Peyer's patch (tissue), 4 donors: ENCODE measurements around the gene DERL2.

Experiments
- POLR2A ChIP-seq, 2 donors: fragments of 450-650 bp; IDR thresholded peaks; one replicate each; pipeline ENCODE4 v1.5.1; 2017; ENCODE audit warnings: antibody characterized with exemption in 2 of 2, mild to moderate bottlenecking in 2 of 2, moderate library complexity in 2 of 2
- TF ChIP-seq, protein P1 (sequence below), 6 experiments: fragments of 450-650 bp in 4 of 6; fragments of 200-600 bp in 2 of 6; sonication (generic) in 1 of 6; IDR thresholded peaks; one replicate each; pipeline ENCODE4 v1.5.1; 2017 to 2019; ENCODE audit warnings: antibody characterized with exemption in 6 of 6, mild to moderate bottlenecking in 3 of 6, moderate library complexity in 1 of 6

GRCh38 chr17:5501685-5502084 lies 15.7 kb upstream of the DERL2 start:
- TF ChIP-seq, protein P1, sequence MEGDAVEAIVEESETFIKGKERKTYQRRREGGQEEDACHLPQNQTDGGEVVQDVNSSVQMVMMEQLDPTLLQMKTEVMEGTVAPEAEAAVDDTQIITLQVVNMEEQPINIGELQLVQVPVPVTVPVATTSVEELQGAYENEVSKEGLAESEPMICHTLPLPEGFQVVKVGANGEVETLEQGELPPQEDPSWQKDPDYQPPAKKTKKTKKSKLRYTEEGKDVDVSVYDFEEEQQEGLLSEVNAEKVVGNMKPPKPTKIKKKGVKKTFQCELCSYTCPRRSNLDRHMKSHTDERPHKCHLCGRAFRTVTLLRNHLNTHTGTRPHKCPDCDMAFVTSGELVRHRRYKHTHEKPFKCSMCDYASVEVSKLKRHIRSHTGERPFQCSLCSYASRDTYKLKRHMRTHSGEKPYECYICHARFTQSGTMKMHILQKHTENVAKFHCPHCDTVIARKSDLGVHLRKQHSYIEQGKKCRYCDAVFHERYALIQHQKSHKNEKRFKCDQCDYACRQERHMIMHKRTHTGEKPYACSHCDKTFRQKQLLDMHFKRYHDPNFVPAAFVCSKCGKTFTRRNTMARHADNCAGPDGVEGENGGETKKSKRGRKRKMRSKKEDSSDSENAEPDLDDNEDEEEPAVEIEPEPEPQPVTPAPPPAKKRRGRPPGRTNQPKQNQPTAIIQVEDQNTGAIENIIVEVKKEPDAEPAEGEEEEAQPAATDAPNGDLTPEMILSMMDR (IDR thresholded peaks at IDR 0.05): no peak
- no peak for TF ChIP-seq POLR2A (IDR thresholded peaks at IDR 0.05)
